Keratinocyte (primary cell): ENCODE measurements around the gene RTBDN.

Experiments
- EZH2 ChIP-seq: IDR thresholded peaks from one replicate; pipeline ENCODE4 v1.6.1; 2012; ENCODE audit warnings: inconsistent platforms, mild to moderate bottlenecking, low read length, moderate library complexity
- TF ChIP-seq, protein P1 (sequence below), 3 experiments: IDR thresholded peaks in 1 of 3; conservative IDR thresholded peaks in 1 of 3; optimal IDR thresholded peaks in 1 of 3; 2 replicates in 2 of 3; 3 replicates in 1 of 3; pipeline versions ENCODE3 to v1.5.1; 2011; ENCODE audit warnings: low read length in 3 of 3, mild to moderate bottlenecking in 3 of 3, moderate library complexity in 2 of 3, control low read depth in 1 of 3, inconsistent platforms in 1 of 3; ENCODE audit not compliant: insufficient read depth in 2 of 3; ENCODE audit errors: extremely low read depth in 1 of 3

DNA sequence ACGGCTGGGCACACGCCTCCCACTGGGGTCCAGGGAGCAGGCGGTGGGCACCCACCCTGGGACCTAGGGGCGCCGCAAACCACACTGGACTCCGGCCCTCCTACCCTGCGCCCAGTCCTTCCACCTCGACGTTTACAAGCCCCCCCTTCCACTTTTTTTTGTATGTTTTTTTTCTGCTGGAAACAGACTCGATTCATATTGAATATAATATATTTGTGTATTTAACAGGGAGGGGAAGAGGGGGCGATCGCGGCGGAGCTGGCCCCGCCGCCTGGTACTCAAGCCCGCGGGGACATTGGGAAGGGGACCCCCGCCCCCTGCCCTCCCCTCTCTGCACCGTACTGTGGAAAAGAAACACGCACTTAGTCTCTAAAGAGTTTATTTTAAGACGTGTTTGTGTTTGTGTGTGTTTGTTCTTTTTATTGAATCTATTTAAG, 41.5 kb downstream of the RTBDN start:
- TF ChIP-seq, protein P1, sequence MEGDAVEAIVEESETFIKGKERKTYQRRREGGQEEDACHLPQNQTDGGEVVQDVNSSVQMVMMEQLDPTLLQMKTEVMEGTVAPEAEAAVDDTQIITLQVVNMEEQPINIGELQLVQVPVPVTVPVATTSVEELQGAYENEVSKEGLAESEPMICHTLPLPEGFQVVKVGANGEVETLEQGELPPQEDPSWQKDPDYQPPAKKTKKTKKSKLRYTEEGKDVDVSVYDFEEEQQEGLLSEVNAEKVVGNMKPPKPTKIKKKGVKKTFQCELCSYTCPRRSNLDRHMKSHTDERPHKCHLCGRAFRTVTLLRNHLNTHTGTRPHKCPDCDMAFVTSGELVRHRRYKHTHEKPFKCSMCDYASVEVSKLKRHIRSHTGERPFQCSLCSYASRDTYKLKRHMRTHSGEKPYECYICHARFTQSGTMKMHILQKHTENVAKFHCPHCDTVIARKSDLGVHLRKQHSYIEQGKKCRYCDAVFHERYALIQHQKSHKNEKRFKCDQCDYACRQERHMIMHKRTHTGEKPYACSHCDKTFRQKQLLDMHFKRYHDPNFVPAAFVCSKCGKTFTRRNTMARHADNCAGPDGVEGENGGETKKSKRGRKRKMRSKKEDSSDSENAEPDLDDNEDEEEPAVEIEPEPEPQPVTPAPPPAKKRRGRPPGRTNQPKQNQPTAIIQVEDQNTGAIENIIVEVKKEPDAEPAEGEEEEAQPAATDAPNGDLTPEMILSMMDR (optimal IDR thresholded peaks at IDR 0.05 in 1 of 3, IDR thresholded peaks at IDR 0.05 in 1 of 3, conservative IDR thresholded peaks at IDR 0.05 in 1 of 3; ENCODE audit: extremely low read depth in 1 of 3, insufficient read depth in 2 of 3, low read length in 3 of 3) = no peak
- no peak for TF ChIP-seq EZH2
